ENCODE results near the gene CELF1. TPM values are rescaled to one million over a fixed set of nuclear protein-coding genes. Genes with fewer than 3 reads are reported as not detected.

Gene CELF1
- total and polyA plus RNA-seq, 2 of the 4 experiments (the other 2 are of a cell fraction) = 63.3 to 135 TPM

- WGBS, 2 experiments (ENCODE audit: extremely low coverage in 2 of 2, insufficient read length in 1 of 2) = no CpG with 5 or more reads among the region's 5 CpGs
- no peak overlapping the region for H2AK9ac ChIP-seq (replicated peaks; ENCODE audit: low read depth, low read length, poor library complexity)
- H2BK5ac ChIP-seq (ENCODE audit: low read depth, low read length, poor library complexity, severe bottlenecking) = no peak overlapping the region
- no peak overlapping the region for H3K4me3 ChIP-seq (ENCODE audit: insufficient read depth, low read depth, low read length)
- H2AK5ac ChIP-seq (ENCODE audit: low read depth, low read length) = peak overlapping the region; percentile 18; the same call in 1 of the 2 replicates
- ChIA-PET POLR2A (ENCODE audit: unreplicated experiment) (no interaction called here), CTCF (interaction anchor here (1.2 to 1.6 kb wide), 2 partner anchors 10 to 25 kb away, joined by 3 to 4 read pairs; no protein-coding TSS in a partner anchor)
- in situ Hi-C loops (cut with MboI; ENCODE audit: low sequenced_read_pairs) = no loop called here
- peak; percentile 90 for ATAC-seq (ENCODE audit: low read depth)
- no peak overlapping the region for H3K56ac ChIP-seq (ENCODE audit: extremely low read depth, insufficient read depth, low read length)
- no peak overlapping the region for H2BK20ac ChIP-seq (ENCODE audit: low read depth, low read length)
- no peak overlapping the region for H4K5ac ChIP-seq (ENCODE audit: low read depth, low read length)
- H3K18ac ChIP-seq (ENCODE audit: low read depth, low read length) = no peak overlapping the region
- peaks cover 18% of the 10 kb centered on the region for H3K9me1 ChIP-seq (ENCODE audit: insufficient read depth, low read length)
- H3K14ac ChIP-seq (replicated peaks; ENCODE audit: low read depth, low read length) = 0 out of 2 replicates have a peak overlapping the region, but pooled peaks have one; percentile 17
- intact Hi-C loops (cut with micrococcal nuclease) = no loop called here
- no peaks in the 10 kb centered on the region for H3K9me3 ChIP-seq (ENCODE audit: control insufficient read depth, insufficient read depth, low read length)
- dilution Hi-C loops (cut with HindIII; ENCODE audit: low sequenced_read_pairs, unreplicated experiment) = no loop called here
- H3K4me1 ChIP-seq (ENCODE audit: control insufficient read depth, insufficient read depth, low read length) = peaks cover 21% of the 10 kb centered on the region
- no peak overlapping the region for H4K8ac ChIP-seq (ENCODE audit: low read depth in 2 of 2, low read length in 2 of 2)
- H3K27ac ChIP-seq (ENCODE audit: insufficient read depth, low read length) = no peak overlapping the region
- H4K20me1 ChIP-seq (ENCODE audit: insufficient read depth, low read length) = peaks cover 83% of the 10 kb centered on the region
- peaks cover 27 to 81% of the 10 kb centered on the region in 2 experiments for H3K79me1 ChIP-seq (ENCODE audit: low read depth in 1 of 2, low read length in 2 of 2)
- no TSS peak for BruUV-seq (replicated peaks)
- H3K4ac ChIP-seq (ENCODE audit: low read depth, low read length) = peak overlapping the region; percentile 23; the same call in 1 of the 2 replicates
- no peak overlapping the region for H2AFZ ChIP-seq (replicated peaks; ENCODE audit: low read length, poor library complexity)
- H2BK120ac ChIP-seq (ENCODE audit: low read depth, low read length) = no peak overlapping the region; the same call in 1 of the 2 replicates
- H4K91ac ChIP-seq (ENCODE audit: insufficient read depth, low read depth, low read length) = no peak overlapping the region
- no peaks in the 10 kb centered on the region for H3K36me3 ChIP-seq (ENCODE audit: control insufficient read depth, insufficient read depth, low read length)
- no peak overlapping the region for H3K9ac ChIP-seq (ENCODE audit: low read depth, low read length)
- 0 out of 2 replicates have a peak overlapping the region, but pooled peaks have one; percentile 29 for H3K23ac ChIP-seq (ENCODE audit: low read depth, low read length)
- H2BK15ac ChIP-seq (ENCODE audit: low read depth, low read length) = no peak overlapping the region
- no peaks in the 10 kb centered on the region for H3K27me3 ChIP-seq (ENCODE audit: control insufficient read depth, insufficient read depth, low read length)
- H3K4me2 ChIP-seq (ENCODE audit: low read depth, low read length) = peak overlapping the region; percentile 40; the same call in 1 of the 2 replicates
- DNase-seq = peak; percentile 95
- TF ChIP-seq FOS (IDR thresholded peaks at IDR 0.05; ENCODE audit: low read depth, low read length) (0 out of 2 replicates have a peak, but pooled peaks have one; percentile 51), MAFK (IDR thresholded peaks at IDR 0.05; ENCODE audit: low read depth, low read length) (peak; percentile 13; the same call in 1 of the 2 replicates), SMC3 (IDR thresholded peaks at IDR 0.05; ENCODE audit: low read depth, low read length) (no peak), BHLHE40 (IDR thresholded peaks at IDR 0.05; ENCODE audit: low read depth, low read length) (0 out of 2 replicates have a peak, but pooled peaks have one; percentile 30), RCOR1 (IDR thresholded peaks at IDR 0.05; ENCODE audit: insufficient replicate concordance, low read length) (no peak), CTCF (conservative IDR thresholded peaks at IDR 0.05; ENCODE audit: low read depth, low read length) (no peak), CEBPB (IDR thresholded peaks at IDR 0.05; ENCODE audit: low read depth, low read length) (no peak), NFE2L2 (IDR thresholded peaks at IDR 0.05; ENCODE audit: low read depth, low read length) (no peak), CHD1 (IDR thresholded peaks at IDR 0.05; ENCODE audit: low read depth, low read length) (no peak), RFX5 (IDR thresholded peaks at IDR 0.05; ENCODE audit: low read depth, low read length) (no peak), ELK1 (IDR thresholded peaks at IDR 0.05; ENCODE audit: borderline replicate concordance, low read depth, low read length) (no peak), MAZ (IDR thresholded peaks at IDR 0.05; ENCODE audit: borderline replicate concordance, low read depth, low read length) (no peak), USF2 (IDR thresholded peaks at IDR 0.05; ENCODE audit: low read depth, low read length) (no peak)
These were observed 37.9 kb downstream of the CELF1 start for GRCh38 chr11:47514825-47515647.

Data from IMR-90 (cell line).